Pancreas (tissue), 10 donors: ENCODE measurements around the gene CETP. TPM values are rescaled to one million over a fixed set of nuclear protein-coding genes. Genes with fewer than 3 reads are reported as not detected.

Source experiments
- ATAC-seq, 4 donors: fragments of 200-7000 bp; cut with Tn5 transposase; one replicate each; pipeline versions ENCODE4 v1.8.0 to v1.9.1; 2020; ENCODE audit warnings: mild to moderate bottlenecking in 4 of 4, moderate library complexity in 4 of 4
- DNase-seq, 6 donors: peaks; one replicate each; pipeline ENCODE4 v3.0.0-alpha.2; 2020
- FAIRE-seq: peaks from 2 replicates; lab custom pipeline; 2012; peaks lifted over from hg19 to GRCh38; lab: Jason Lieb, UNC
- H3K27ac ChIP-seq, 4 donors: fragments of 200-600 bp; sonication (generic); 1 replicate in 3 of 4; 2 replicates in 1 of 4; pipeline versions ENCODE4 v1.5.0 to v1.8.0; 2020
- H3K27me3 ChIP-seq, 4 donors: fragments of 200-600 bp; one replicate each; pipeline ENCODE4 v1.8.0; 2021
- H3K36me3 ChIP-seq, 3 donors: fragments of 200-600 bp; sonication (generic) in 1 of 3; one replicate each; pipeline versions ENCODE4 v1.5.0 to v1.8.0; 2020 to 2021
- H3K4me1 ChIP-seq, 3 donors: fragments of 200-600 bp; one replicate each; pipeline ENCODE4 v1.8.0; 2021
- H3K4me3 ChIP-seq, 4 donors: fragments of 200-600 bp; sonication (generic) in 2 of 4; one replicate each; pipeline versions ENCODE4 v1.5.0 to v1.8.0; 2020 to 2021
- H3K9me3 ChIP-seq, 4 donors: fragments of 200-600 bp; one replicate each; pipeline ENCODE4 v1.8.0; 2021
- CTCF ChIP-seq, 4 donors: fragments of 200-600 bp; sonication (generic) in 3 of 4; IDR thresholded peaks; one replicate each; pipeline versions ENCODE4 v1.5.0 to v1.8.0; 2021; ENCODE audit warnings: antibody characterized with exemption in 4 of 4
- WGBS, 2 donors: extraction: QIAGEN DNeasy Blood & Tissue Kit; methylation state at CpG; one replicate each; pipeline ENCODE4 v1.1.7; 2013; 5-methylcytosine and 5-hydroxymethylcytosine counted together
- intact Hi-C, 3 donors: fragments of 100-400 bp; cut with DNase I; formaldehyde crosslinking; loops; one replicate each; pipeline versions ENCODE4 v1.11.1 to v1.14.2; 2022
- polyA plus RNA-seq, 2 donors: library from polyadenylated mRNA; stranded (reverse); fragments of 200-250 nt; gene quantifications; one replicate each; pipeline ENCODE4 v1.2.3, GENCODE V29; 2013
- total RNA-seq, 6 donors: library from RNA; stranded (reverse); fragmentation: NEBNext Ultra II Directional in 4 of 6; extraction: Animal tissue kit (Norgen Biotek cat#: 25700) in 4 of 6; gene quantifications; one replicate each; pipeline versions ENCODE4 v1.2.1 to v1.2.4, GENCODE V29; 2021 to 2023
- donor health status: healthy with polysubstance abuse.
- donor health status: DM: no; HTN: no; CAD: no; lungs with moderate emphysema.
- donor health status: DM: no; HTN: no; CAD: no.
- donor health status: control.
- donor health status: control.
- donor health status: Bipolar disorder and iron deficiency.
- donor health status: DM: yes; HTN: yes; CAD: no.
- donor health status: DM: no; HTN: no; CAD: no.
- donor health status: DM: no; HTN: no; CAD: no.
- donor health status: DM: yes; HTN: yes; CAD: no.

Gene CETP
- total and polyA plus RNA-seq, 8 donors, result 0.12 to 1.0 (median 0.26) TPM; not detected in 1

- DNase-seq (no peak), ATAC-seq (no peak), FAIRE-seq (no peak)
- no peak overlapping the region for H3K27ac ChIP-seq
- no peaks in the 10 kb centered on the region for H3K27me3 ChIP-seq
- no peak overlapping the region for H3K4me3 ChIP-seq
- intact Hi-C loops, result no loop called here
- no peaks in the 10 kb centered on the region for H3K9me3 ChIP-seq
- TF ChIP-seq CTCF (IDR thresholded peaks at IDR 0.05), result no peak
- H3K36me3 ChIP-seq, result no peaks in the 10 kb centered on the region
- no peaks in the 10 kb centered on the region for H3K4me1 ChIP-seq
- 86 to 91% methylated on average over 11 of the region's 11 CpGs for WGBS, 2 donors
Measured at GRCh38 chr16:56977823-56978430, 16.2 kb downstream of the CETP start.

- 76 to 84% methylated on average over 4 of the region's 4 CpGs for WGBS, 2 donors
- Histone ChIP-seq H3K9me3 (no peaks in the 10 kb centered on the region), H3K27ac (no peak overlapping the region), H3K4me1 (peaks cover 0 to 7% (median 0%) of the 10 kb centered on the region in 3 donors), H3K36me3 (no peaks in the 10 kb centered on the region), H3K4me3 (no peak overlapping the region), H3K27me3 (no peaks in the 10 kb centered on the region)
- ATAC-seq (no peak), DNase-seq (no peak), FAIRE-seq (no peak)
- intact Hi-C loops, result no loop called here
- no peak for TF ChIP-seq CTCF (IDR thresholded peaks at IDR 0.05)
Measured at GRCh38 chr16:56980201-56980535, 18.4 kb downstream of the CETP start.

GRCh38 chr16:56980792-56981724 is 19.3 kb downstream of the CETP start:
- Histone ChIP-seq H3K4me1 (peaks cover 0 to 7% (median 0%) of the 10 kb centered on the region in 3 donors), H3K4me3 (no peak overlapping the region), H3K27me3 (no peaks in the 10 kb centered on the region), H3K27ac (no peak overlapping the region), H3K9me3 (no peaks in the 10 kb centered on the region), H3K36me3 (no peaks in the 10 kb centered on the region)
- intact Hi-C loops, result no loop called here
- no peak for FAIRE-seq
- ATAC-seq, result no peak
- WGBS, 2 donors, result 83 to 90% methylated on average over 16 of the region's 16 CpGs
- TF ChIP-seq CTCF (IDR thresholded peaks at IDR 0.05), result no peak
- DNase-seq, result no peak

- ATAC-seq (no peak), DNase-seq (no peak), FAIRE-seq (no peak)
- Histone ChIP-seq H3K4me3 (no peak overlapping the region), H3K27me3 (no peaks in the 10 kb centered on the region), H3K36me3 (no peaks in the 10 kb centered on the region), H3K4me1 (peaks cover 0 to 7% (median 0%) of the 10 kb centered on the region in 3 donors), H3K9me3 (no peaks in the 10 kb centered on the region), H3K27ac (no peak overlapping the region)
- intact Hi-C loops, result no loop called here
- WGBS, 2 donors, result 78 to 82% methylated on average over 12 of the region's 12 CpGs
- TF ChIP-seq CTCF (IDR thresholded peaks at IDR 0.05), result no peak
Measured at GRCh38 chr16:56981729-56982271, 20.1 kb downstream of the CETP start.
